ENCODE data around the gene AMER3. TPM values are rescaled to one million over a fixed set of nuclear protein-coding genes. Genes with fewer than 3 reads are reported as not detected.

The AMER3 gene
- total and polyA plus RNA-seq, 2 of the 4 experiments (the other 2 are of a cell fraction) = not detected

DNA sequence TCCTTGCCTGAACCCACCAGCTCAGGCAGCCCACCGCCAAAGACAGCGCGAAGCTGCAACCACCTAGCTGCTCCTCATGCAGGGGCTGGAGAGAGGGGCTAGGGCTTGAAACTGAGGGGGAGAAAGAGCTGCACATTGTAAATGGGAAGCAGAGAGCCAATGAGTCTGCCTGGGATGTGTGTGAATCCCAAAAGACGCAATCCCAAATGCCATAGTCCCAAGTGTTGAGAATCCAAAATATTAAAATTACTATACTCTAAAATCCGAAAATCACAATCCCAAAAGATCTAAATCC, 9.4 kb downstream of the AMER3 start:
- no peak overlapping the region for H2BK20ac ChIP-seq (ENCODE audit: low read depth, low read length)
- no CpG with 5 or more reads among the region's 5 CpGs for WGBS, 2 experiments (ENCODE audit: extremely low coverage in 2 of 2, insufficient read length in 1 of 2)
- no peaks in the 10 kb centered on the region for H3K27me3 ChIP-seq (ENCODE audit: control insufficient read depth, insufficient read depth, low read length)
- H2AFZ ChIP-seq (replicated peaks; ENCODE audit: low read length, poor library complexity) = no peak overlapping the region
- ATAC-seq (ENCODE audit: low read depth) = no peak
- H4K8ac ChIP-seq (ENCODE audit: low read depth in 2 of 2, low read length in 2 of 2) = no peak overlapping the region
- H3K4me2 ChIP-seq (ENCODE audit: low read depth, low read length) = no peak overlapping the region
- no peak overlapping the region for H2BK5ac ChIP-seq (ENCODE audit: low read depth, low read length, poor library complexity, severe bottlenecking)
- H3K36me3 ChIP-seq (ENCODE audit: control insufficient read depth, insufficient read depth, low read length) = no peaks in the 10 kb centered on the region
- no peak overlapping the region for H3K4me3 ChIP-seq (ENCODE audit: insufficient read depth, low read depth, low read length)
- no peaks in the 10 kb centered on the region for H4K20me1 ChIP-seq (ENCODE audit: insufficient read depth, low read length)
- no peak overlapping the region for H4K5ac ChIP-seq (ENCODE audit: low read depth, low read length)
- H2AK9ac ChIP-seq (replicated peaks; ENCODE audit: low read depth, low read length, poor library complexity) = no peak overlapping the region
- dilution Hi-C loops (cut with HindIII; ENCODE audit: low sequenced_read_pairs, unreplicated experiment) (no loop called here), intact Hi-C loops (cut with micrococcal nuclease) (no loop called here), in situ Hi-C loops (cut with MboI; ENCODE audit: low sequenced_read_pairs) (no loop called here)
- BruUV-seq (replicated peaks) = no TSS peak
- no peak overlapping the region for H3K23ac ChIP-seq (ENCODE audit: low read depth, low read length)
- no peak overlapping the region for H2AK5ac ChIP-seq (ENCODE audit: low read depth, low read length)
- H3K9me1 ChIP-seq (ENCODE audit: insufficient read depth, low read length) = no peaks in the 10 kb centered on the region
- CTCF ChIA-PET = no interaction called here
- H2BK120ac ChIP-seq (ENCODE audit: low read depth, low read length) = no peak overlapping the region
- H3K14ac ChIP-seq (replicated peaks; ENCODE audit: low read depth, low read length) = no peak overlapping the region
- DNase-seq = no peak
- no peak overlapping the region for H4K91ac ChIP-seq (ENCODE audit: insufficient read depth, low read depth, low read length)
- H3K4ac ChIP-seq (ENCODE audit: low read depth, low read length) = no peak overlapping the region
- no peak overlapping the region for H3K27ac ChIP-seq (ENCODE audit: insufficient read depth, low read length)
- POLR2A ChIA-PET (ENCODE audit: unreplicated experiment) = no interaction called here
- no peaks in the 10 kb centered on the region for H3K4me1 ChIP-seq (ENCODE audit: control insufficient read depth, insufficient read depth, low read length)
- TF ChIP-seq NFE2L2 (IDR thresholded peaks at IDR 0.05; ENCODE audit: low read depth, low read length) (no peak), CEBPB (IDR thresholded peaks at IDR 0.05; ENCODE audit: low read depth, low read length) (no peak), MAFK (IDR thresholded peaks at IDR 0.05; ENCODE audit: low read depth, low read length) (no peak), SMC3 (IDR thresholded peaks at IDR 0.05; ENCODE audit: low read depth, low read length) (no peak), RCOR1 (IDR thresholded peaks at IDR 0.05; ENCODE audit: insufficient replicate concordance, low read length) (no peak), CHD1 (IDR thresholded peaks at IDR 0.05; ENCODE audit: low read depth, low read length) (no peak), RFX5 (IDR thresholded peaks at IDR 0.05; ENCODE audit: low read depth, low read length) (no peak)
- TF ChIP-seq, protein P1, sequence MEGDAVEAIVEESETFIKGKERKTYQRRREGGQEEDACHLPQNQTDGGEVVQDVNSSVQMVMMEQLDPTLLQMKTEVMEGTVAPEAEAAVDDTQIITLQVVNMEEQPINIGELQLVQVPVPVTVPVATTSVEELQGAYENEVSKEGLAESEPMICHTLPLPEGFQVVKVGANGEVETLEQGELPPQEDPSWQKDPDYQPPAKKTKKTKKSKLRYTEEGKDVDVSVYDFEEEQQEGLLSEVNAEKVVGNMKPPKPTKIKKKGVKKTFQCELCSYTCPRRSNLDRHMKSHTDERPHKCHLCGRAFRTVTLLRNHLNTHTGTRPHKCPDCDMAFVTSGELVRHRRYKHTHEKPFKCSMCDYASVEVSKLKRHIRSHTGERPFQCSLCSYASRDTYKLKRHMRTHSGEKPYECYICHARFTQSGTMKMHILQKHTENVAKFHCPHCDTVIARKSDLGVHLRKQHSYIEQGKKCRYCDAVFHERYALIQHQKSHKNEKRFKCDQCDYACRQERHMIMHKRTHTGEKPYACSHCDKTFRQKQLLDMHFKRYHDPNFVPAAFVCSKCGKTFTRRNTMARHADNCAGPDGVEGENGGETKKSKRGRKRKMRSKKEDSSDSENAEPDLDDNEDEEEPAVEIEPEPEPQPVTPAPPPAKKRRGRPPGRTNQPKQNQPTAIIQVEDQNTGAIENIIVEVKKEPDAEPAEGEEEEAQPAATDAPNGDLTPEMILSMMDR (conservative IDR thresholded peaks at IDR 0.05; ENCODE audit: low read depth, low read length) = no peak
- TF ChIP-seq, protein P2, sequence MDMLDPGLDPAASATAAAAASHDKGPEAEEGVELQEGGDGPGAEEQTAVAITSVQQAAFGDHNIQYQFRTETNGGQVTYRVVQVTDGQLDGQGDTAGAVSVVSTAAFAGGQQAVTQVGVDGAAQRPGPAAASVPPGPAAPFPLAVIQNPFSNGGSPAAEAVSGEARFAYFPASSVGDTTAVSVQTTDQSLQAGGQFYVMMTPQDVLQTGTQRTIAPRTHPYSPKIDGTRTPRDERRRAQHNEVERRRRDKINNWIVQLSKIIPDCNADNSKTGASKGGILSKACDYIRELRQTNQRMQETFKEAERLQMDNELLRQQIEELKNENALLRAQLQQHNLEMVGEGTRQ (IDR thresholded peaks at IDR 0.05; ENCODE audit: low read depth, low read length) = no peak
- no peaks in the 10 kb centered on the region; the same call in 1 of the 2 replicates for H3K9me3 ChIP-seq (ENCODE audit: control insufficient read depth, insufficient read depth, low read length)
- no peak overlapping the region for H3K9ac ChIP-seq (ENCODE audit: low read depth, low read length)
- no peak overlapping the region for H3K56ac ChIP-seq (ENCODE audit: extremely low read depth, insufficient read depth, low read length)
- H3K79me1 ChIP-seq (ENCODE audit: low read depth in 1 of 2, low read length in 2 of 2) = no peaks in the 10 kb centered on the region
- H3K18ac ChIP-seq (ENCODE audit: low read depth, low read length) = no peak overlapping the region
- H2BK15ac ChIP-seq (ENCODE audit: low read depth, low read length) = no peak overlapping the region
